ENCODE results near the gene SLAMF8.

Gene SLAMF8

DNA sequence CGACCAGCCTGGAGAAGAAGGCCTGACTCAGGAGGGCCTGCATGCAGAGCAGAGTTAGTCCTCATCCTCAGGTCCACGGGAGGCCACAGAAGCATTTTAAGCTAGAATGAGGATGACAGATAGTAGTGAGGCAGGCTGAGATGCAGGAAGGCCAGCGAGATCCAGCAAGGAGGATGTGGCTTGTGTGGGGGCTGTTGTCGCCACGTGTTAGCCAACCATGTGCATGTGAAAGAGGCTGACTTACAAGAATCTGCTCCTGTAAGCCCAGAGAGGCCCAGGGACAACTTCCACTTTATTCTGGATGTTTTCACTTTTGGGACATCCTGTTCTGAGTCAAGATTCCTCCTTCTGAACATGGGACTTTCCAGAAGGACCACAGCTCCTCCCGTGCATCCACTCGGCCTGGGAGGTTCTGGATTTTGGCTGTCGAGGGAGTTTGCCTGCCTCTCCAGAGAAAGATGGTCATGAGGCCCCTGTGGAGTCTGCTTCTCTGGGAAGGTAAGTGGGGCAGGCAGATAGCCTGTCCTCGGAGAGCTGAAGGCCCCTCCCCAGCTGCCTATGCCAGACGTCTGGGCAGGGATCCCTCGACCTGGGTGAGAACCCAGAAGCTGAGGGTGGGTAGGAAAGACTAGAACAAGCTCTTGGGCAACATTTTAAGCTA is at the start of gene SLAMF8:
SLAMF8 (plus strand) TSS at position 433 of the 661 bp plus-strand sequence; CDS start at position 459, 26 bp downstream.
- DNase-seq (ENCODE audit: low read depth, low spot score), result no peak

DNA sequence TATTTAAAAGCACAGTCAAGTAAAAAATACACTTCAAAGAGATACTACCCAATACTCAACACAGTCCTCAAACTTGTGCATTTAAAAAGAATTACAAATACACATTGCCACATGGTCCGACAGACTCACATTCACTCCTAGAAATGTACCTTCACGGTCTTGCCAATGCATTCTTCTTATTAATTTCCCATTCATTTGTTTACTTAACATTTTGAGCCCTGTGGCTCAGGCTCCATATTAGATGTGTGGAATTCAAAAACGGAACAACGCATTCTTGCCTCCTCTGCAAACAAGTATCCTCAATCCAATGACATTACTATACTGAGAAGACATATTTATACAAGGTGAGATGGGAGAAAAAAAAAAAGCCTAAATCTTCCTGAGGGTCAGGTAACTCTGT is 48.4 kb upstream of the SLAMF8 start:
- no peak for DNase-seq (ENCODE audit: low read depth, low spot score)

DNA sequence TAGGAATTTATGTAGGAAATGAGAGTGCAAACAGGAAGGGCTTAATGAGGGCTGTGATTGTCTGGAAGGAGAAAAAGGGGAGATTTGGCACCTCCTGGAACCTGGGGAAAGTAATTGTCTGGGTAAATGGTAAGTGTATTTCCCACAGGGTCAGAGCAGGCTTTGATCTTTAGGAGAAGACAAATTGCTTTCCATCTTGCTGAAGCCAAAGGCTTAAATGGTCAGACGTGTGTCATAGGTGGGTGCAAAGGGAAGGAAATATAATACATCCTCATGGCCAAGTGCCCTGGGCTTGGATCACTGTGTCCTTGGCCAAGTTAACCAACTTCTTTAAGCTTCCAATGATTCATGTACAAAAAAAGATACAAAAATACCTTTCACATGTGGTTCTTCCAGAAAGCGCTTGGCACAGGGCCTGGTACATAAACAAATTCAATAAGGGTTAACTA is 47.2 kb upstream of the SLAMF8 start:
- DNase-seq (ENCODE audit: low read depth, low spot score), result no peak

DNA sequence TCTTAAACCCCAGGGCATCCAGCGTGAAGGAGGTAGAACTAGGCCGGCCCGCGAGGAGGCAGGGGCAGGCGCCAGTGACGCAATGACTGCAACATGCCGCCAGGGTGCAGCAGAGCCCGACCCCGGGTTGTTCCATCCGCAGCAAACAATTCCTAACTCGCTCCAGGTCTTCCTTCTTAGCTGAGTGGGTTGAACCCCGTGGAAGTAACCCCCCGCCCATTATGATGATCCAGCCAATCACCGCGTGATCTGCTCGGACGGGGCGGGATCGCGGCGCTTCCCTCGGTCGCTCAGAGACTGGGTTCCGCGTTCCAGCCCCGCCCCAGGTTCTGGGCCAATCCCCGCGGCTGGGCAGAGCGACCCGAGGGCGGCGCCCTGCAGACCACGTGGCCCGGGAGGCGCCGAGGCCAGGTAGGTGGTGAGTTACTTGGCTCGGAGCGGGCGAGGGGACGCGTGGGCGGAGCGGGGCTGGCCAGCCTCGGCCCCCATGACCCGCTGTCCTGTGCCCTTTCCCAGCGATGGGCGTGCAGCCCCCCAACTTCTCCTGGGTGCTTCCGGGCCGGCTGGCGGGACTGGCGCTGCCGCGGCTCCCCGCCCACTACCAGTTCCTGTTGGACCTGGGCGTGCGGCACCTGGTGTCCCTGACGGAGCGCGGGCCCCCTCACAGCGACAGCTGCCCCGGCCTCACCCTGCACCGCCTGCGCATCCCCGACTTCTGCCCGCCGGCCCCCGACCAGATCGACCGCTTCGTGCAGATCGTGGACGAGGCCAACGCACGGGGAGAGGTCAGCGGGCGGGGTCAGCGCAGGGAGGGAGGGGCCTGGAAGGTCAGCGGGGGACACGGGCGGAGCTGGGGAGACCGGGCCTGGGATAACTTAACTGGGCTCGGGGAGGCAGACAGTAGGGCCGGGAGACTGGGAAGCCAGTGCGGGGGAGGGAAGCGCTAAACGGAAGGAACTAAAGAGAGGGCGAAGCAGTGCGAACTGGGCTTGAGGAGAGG is 45.8 kb upstream of the SLAMF8 start, which contains the start of gene DUSP23:
DUSP23 (plus strand) TSS at position 380 of the 1,000 bp plus-strand sequence; CDS start at position 519, 139 bp downstream.
- peak; percentile 99 for DNase-seq (ENCODE audit: low read depth, low spot score)

DNA sequence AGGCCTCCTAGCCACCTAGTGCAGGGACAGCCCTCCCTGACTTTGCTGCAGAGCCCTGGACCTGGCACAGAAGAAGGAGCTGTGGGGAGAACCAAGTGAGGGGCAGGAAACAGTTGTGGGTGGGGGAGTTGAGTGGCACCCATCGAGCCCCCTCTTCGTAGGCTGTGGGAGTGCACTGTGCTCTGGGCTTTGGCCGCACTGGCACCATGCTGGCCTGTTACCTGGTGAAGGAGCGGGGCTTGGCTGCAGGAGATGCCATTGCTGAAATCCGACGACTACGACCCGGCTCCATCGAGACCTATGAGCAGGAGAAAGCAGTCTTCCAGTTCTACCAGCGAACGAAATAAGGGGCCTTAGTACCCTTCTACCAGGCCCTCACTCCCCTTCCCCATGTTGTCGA is 44.7 kb upstream of the SLAMF8 start:
- no peak for DNase-seq (ENCODE audit: low read depth, low spot score)

DNA sequence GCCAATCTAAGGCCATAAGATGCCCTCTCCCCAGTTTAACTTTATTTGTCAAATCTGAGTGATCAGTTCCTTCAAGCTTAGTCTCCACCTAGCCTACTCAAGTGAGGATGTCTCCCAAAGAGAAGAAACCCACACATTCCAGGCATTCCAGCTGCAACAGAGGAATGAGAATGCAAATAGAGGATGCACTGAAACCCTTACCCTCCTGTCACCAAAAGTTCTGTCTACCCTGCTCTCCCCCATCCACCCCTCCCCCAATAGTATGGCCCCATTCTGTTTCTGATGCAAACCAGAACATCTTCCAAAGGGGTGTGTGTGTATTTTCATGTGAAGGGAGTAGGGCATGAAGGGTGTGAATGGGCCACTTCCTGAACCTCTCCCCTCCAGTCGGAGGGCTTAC is 42.9 kb upstream of the SLAMF8 start:
- peak; percentile 34 for DNase-seq (ENCODE audit: low read depth, low spot score)

DNA sequence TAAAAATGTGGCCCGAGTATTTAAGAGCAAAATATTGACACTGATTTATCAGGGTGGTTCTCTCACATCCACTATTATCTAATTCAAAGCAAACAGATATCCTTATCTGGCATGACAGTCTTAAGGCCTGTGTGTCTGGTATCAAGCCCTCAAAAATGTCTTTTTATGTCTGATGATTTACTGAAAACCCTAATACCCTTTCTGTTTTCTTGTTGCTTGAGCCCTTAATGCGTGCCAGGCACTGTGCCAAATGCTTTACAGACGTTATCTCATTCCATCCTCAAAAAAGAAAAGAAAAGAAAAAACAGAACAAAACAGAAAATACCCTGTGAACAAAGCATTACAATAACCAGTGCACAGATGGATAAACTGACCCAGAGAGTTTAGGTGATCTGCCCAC is 40.2 kb upstream of the SLAMF8 start:
- DNase-seq (ENCODE audit: low read depth, low spot score), result no peak

DNA sequence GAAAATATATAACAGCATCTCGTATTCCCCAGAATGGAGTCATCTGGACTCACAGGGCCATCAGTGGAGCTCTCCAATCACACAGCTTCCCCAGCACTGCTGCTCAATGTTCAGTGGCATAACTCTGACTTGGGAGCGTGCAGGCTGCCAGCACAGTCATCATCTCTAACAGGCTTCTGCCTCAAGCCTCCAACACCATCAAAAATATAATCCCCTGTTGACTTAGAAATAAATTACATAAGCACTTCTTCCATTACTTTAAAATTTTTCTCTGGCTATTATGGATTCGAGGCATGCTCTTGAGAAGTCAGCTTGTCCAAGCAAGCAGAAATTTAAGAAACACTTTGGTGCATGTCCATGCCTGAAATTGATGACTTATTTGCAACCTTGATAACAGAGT is 39.7 kb upstream of the SLAMF8 start:
- DNase-seq (ENCODE audit: low read depth, low spot score), result no peak

DNA sequence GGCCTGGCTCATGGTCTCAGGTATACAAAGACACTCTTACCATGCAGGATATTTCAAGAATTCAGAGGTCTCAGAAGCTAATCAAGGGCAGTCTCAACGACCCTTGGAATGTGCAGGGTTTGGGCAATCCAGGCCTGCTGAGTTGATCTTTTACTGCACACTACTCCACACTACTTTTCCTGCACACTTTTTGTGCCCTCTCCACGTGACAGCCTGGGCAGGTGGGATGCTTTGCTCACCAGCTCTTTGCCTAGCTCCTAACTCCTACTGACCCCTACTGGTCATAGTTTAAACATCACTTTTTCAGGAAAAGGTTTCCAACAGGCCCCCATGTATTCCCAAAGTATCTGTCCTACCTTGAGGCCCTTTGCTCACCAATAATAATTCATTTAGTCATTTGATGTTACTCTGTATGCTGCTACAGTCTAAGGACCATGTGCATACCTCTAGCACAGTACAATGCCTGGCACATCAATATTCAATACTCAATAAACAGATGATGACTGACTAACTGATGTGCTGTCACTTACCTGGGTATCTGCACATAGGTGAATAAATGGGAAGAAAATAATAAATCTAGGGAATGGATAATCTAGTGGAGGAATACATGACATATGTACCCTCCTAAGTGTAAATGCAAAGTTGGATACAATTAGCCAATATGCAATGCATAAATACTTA is 36.3 kb upstream of the SLAMF8 start:
- DNase-seq (ENCODE audit: low read depth, low spot score), result peak; percentile 53

DNA sequence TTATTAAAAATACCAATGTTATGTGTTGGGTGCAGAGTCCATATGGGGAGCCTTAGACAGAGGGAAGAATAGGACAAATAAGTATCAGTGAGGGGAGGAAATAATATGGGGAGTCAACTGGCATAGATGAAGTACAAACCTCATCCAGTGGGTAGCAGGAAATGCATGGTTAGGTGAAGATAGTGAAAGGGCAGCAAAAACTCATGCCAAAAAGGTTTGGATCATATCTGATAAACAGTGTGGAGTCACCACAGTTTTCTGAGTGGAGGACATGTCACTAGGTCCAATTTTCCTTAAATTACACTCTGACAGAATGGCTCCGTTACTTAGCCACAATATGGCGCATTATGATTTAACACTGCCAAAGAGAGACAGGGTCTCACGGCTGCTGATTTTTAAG is 35.6 kb upstream of the SLAMF8 start:
- no peak for DNase-seq (ENCODE audit: low read depth, low spot score)

DNA sequence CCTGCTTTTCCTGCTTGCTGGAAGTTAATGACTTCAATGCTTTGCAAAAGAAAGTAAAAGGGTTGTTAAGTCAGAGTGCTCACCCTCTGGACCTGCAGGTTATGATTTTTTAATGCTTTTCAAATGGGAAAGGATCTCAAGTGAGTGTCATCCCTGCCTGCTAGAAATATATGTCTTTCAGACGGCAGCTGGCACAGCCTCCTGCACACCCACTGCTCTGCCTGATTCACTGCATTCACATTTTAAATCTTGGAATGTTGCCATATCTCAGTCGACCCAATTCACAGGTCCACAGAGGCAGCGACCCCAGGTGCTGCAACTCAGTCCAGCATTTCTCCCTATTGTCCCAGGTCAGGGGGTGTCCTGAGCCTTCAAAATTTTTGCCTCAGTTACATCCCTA is 35.2 kb upstream of the SLAMF8 start:
- DNase-seq (ENCODE audit: low read depth, low spot score), result no peak

DNA sequence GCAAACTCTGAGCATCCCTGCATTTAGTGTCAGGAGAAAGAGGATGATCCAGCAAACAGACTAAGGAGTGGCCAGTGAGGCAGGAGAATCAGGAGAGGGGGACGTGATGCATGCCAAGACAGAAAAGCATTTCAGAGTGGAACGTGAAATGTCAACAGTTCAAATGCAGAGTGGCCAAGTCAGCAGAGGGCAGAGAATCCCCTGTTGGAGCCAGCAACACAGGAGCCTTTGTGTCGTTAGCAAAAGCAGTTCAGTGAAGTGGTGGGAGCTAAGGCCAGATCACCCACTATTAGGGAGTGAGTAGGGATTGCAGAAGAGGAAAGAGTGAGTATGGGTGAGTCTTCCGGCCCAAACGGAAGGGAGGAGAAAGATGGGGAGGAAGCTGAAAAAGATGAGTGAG is 31.1 kb upstream of the SLAMF8 start:
- DNase-seq (ENCODE audit: low read depth, low spot score), result no peak

DNA sequence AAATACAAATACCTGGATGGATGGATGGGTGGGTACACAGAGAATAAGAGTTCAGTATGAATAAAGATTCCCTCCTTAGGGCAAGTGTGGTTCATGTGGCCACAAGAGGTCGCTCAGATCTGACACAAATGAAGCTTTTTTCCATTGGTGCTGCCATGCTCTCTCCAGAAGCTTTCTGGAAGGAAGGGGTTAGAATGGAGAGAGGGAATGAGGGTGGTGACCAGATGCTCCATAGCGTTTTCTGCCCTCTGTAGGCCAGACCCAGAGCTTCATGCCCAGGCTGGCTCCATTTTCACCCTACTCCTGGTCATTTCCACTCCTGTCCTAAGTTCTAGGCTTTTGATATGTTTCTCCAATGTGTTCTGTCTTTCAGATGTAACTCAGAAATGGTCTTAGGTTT is 27.8 kb upstream of the SLAMF8 start:
- DNase-seq (ENCODE audit: low read depth, low spot score), result peak; percentile 89

DNA sequence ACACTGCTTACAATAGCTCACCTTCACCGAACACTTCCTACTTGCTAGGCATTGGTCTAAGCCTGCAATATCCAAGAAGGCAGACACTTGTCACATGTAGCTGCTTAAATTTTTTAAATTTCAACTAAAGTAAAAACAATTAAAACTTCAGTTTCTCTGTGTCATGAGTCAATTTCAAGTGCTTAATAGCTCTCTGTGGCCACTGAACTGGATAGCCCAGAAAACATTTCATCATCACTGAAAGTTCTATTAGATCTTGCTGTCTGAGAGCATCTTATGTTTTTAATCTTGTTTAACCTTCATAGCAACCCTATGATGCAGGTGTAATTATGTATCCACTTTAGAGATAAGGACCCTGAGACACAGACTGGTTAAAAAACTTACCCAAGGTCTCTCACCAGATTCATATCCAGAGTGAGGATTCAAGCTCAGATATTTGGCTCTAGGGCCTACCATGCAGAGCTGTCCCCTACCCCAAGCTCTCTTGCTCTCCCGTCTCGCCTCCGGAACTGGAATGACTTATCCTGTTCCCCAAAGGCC is 27.2 kb upstream of the SLAMF8 start:
- no peak for DNase-seq (ENCODE audit: low read depth, low spot score)

DNA sequence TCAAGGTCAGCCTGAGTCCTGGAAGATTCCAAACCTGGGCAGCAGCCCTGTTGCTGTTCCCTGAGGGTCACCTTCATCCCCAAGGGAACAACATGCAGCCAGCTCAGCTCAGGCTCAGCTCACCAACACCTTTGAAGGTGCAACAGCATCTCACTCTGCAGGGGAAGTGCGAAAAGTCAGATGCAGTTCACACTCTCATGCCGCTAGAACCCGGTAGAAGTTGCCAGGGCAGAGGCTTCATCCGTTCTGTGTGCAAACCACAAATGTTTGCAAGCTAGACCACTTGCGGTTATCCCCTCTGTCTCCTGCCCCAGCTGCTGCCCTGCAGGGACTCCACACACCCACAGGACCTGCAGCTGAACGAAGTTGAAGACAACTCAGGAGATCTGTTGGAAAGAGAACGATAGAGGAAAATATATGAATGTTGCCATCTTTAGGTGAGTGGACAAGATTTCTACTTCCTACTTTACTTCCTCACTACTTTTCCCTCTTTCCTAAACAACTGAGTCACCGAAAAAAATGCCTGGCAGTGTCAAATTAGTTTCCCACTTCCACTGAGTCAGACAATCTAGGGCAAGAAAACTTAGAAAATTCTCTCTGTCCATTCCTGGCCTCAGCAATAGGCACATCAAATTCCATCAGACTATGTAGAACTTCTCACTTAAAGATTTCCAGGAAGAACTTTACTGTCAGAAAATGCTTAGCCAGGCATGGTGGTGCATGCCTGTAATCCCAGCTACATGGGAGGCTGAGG is 26.3 kb upstream of the SLAMF8 start:
- DNase-seq (ENCODE audit: low read depth, low spot score), result no peak

DNA sequence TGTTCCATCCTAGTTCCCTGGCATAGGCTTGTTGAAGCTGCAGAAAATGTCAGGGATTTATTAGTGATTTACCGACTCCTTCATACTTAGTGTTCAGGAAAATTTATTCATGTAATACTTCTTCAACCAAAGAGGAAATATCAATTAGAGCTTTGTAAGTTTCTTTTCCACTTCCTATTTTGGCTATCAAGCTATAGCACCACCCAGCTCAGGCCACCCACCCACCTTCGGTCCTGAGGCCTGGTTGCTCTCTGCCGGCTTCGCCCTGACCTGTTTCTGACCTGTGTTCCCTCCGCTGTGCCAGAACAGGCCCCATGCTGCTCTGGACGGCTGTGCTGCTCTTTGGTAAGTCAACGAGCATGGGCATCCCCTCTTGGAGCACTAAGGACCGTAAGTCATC is 24.6 kb upstream of the SLAMF8 start, which contains the start of gene FCRL6:
FCRL6 (plus strand) TSS at position 250 of the 400 bp plus-strand sequence; CDS start at position 315, 65 bp downstream.
- DNase-seq (ENCODE audit: low read depth, low spot score), result no peak

DNA sequence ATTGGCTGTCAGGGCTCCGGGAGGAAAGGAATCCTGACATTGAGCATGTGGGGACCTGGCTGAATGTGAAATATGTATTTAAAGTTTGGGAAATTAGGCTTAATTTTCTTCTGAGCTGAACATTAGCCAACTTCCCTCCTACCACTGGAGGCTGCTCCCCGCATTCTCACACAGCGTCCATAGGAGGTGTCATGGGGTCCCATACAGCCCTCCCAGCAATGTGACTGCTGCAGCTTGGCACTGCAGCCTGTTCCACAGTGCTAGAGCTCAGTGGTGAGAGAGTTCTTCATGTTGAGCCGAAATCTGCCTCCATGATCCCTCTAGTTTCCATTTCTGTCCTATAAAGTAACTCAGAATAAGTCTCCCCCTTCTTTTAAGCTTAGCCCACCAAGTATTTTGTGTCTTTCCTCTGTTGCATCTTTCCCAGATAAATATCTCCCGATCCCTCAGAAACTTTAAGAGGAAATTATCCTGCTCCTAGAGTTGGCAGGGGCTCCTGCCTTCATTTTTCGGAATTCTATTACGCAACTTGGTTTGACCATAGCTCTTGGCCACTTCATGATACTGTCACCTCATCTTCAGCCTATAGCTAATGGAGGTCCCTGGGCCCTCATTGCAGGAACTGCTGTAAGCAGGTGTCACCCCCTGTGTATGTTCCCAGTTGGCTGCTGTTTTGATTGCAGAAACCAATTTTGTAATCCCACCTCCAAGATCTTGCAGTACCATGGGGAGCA is 22.6 kb upstream of the SLAMF8 start:
- no peak for DNase-seq (ENCODE audit: low read depth, low spot score)

DNA sequence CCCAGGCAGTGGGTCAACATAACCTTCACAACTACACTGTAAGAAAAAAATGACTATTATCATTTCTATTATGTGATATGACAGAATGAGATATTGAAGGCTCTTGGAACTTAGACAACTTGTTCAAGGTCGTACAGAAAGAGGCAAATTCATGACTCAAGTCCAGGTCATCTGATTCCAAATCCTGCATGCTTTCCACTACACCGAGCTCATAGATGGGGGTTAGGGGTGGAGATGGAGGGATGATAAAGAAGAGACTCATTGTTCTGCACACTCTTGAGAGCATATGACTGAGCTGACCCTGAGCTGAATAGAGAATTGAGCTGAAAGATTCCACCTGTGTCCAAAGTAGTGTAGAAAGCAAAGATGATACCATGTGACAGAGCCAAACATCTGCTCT is 21.7 kb upstream of the SLAMF8 start:
- DNase-seq (ENCODE audit: low read depth, low spot score), result no peak

DNA sequence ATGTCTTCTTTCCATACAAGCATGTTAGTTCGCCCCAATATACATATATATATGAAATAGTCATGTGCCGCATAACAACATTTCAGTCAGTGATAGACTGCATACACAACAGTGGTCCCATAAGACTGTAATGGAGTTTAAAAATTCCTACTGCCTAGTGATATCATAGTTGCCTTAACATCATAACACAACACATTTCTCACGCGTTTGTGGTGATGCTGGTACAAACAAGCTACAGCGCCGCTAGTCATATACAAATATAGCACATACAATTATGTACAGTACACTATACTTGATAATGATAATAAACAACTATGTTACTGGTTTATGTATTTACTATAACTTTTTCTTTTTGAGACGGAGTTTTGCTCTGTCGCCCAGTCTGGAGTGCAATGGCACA is 10.7 kb upstream of the SLAMF8 start:
- no peak for DNase-seq (ENCODE audit: low read depth, low spot score)

Measured in ELF-1 (cell line).